Measurements from ENCODE around the gene LYRM4.
A peak's percentile ranks its signal among the peaks of the same experiment; 100 is the strongest.

The LYRM4 gene

DNA sequence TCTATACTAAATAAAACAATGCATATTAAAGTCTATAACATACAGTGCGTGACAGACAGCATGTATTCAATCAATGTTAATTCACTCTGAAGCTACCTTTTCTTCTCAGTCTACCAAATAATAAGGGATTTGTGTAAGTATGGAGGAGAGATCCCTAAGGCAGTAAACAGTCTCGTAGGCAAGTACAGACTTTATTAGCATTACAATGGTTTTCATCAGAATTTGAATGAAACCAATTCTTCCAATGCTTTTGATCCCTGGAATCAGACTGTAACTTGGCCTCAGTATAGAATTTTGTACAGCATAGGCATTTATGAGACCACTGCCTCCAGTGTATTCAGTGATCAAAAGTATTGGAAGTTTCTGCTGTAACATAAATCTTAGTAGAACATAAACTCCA, 19.5 kb downstream of the LYRM4 start:
- DNase-seq: no peak

DNA sequence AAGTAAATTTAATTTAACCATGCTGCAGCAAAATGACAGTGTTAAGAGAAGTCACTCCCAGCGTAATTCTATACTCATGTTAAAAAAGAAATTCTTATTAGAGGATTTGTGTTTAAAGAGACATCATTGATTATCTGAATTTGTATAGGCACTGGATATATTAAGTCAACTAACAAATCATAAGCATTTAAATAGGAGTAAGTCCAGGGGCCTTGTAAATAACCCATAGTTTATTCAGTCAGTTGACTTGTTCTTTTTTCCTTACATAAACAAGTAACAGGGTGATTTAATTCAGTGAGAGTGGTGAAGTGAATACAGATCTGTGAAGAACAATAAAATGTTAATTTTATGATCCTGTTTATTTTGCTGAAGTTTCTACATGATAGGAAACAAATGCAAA, 22.4 kb downstream of the LYRM4 start:
- DNase-seq: no peak

DNA sequence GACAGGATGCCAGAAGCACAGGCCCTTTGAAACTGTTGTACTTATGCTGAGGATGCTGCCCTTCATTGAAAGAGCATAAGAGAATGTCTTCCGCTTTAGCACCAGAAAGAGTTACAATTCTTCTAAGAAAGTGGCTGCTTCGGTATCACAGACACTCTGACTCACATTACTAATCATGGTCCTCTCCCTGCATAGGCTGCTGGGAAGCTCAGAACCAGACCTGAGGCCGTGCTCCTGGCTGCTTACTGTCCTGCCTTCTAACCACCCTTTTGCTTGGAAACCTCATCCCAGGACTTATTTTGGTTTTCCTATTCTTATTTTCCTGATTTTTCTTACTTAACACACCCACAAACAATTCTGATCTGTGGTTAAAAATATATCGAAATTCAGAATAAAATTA, 22.9 kb downstream of the LYRM4 start:
- DNase-seq: no peak

DNA sequence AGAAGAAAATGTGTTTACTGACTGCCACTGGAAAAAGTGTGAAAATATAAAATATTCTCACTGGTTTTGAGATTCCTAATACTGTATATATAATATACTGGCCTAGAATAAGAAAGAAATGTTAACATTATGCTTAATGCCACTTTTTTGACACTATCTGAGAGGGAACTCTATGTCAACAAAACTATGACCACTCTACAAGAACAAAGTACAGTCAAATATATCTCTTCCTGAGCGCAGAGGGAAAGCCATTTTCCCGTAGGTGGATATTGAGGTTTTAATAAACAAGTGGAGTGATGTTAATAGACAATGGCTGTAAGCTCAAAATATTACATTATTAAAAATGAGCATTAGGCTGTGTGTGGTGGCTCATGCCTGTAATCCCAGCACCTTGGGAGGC, 24.9 kb downstream of the LYRM4 start:
- no peak for DNase-seq

DNA sequence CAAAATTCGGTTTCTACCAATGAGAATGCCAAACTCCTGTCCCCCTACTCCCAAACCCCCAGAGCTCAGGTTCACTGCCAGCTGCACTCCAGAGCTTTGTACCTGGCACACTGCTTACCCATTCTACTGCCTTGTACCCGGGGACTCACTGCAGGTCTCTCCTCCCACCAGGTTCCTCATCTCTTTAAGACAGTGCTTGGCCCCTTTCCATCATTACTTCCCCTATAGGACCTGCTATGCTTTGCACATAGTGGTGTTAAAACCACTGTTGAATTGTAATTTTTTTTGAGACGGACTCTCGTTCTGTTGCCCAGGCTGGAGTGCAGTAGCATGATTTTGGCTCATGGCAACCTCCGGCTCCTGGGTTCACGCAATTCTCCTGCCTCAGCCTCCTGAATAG, 25.9 kb downstream of the LYRM4 start:
- DNase-seq: no peak

DNA sequence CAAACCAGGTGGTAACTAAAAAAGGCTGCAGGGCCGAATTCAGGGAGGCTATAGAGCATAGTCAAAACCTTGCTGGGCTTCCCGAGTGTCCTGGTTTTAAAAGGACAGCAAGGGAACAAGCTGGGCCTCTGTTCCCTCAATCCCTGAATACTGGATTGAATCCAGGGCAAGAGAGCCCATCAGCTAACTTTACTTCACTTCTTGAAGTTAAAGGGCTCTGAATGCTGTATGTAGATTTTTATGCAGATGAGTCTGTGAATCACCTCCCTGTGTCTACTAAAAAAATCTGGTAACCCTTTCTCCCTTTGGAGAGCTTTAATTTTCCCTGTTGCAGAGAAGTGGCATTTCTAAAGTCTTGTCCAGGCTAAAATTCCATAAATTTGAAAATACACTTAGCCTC, 29.5 kb downstream of the LYRM4 start:
- no peak for DNase-seq

DNA sequence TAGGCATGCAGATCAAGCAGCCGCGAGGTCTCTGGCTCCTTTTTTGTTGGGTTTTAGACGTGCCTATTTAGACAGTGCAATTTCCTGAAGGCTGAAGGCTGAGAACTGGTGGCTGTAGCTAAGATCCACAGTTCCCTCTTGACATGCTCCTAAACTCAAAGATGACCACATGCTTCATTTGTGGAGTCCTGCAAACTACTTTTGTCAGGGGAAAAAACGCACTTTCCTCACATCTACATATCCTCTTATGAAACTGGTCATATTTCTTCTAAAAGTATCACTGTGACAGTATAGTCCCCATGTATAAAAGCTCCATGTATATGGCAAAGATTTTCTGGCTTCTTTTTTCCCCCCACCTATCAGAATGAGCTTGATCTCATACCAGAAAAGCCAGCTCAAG, 30.7 kb downstream of the LYRM4 start:
- DNase-seq: no peak

DNA sequence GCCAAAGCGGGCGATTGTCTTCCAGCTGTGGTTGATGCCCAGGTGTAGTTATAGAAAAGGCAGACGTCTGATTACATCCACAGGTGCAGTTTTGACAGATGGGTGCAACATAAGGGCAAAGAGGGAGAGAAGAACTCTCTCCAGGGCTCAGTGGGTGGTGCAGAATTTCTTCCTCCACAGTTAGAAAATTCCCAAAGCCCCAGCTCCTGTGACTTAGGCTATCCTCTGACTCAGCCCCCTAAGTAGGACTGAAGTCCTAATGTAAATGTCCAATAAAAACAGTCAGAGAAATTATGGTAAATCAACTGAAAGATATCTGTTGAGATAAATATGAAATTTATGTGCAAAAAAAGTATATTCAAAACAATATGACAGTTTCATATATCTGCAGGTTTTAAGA, 31.4 kb downstream of the LYRM4 start:
- no peak for DNase-seq

DNA sequence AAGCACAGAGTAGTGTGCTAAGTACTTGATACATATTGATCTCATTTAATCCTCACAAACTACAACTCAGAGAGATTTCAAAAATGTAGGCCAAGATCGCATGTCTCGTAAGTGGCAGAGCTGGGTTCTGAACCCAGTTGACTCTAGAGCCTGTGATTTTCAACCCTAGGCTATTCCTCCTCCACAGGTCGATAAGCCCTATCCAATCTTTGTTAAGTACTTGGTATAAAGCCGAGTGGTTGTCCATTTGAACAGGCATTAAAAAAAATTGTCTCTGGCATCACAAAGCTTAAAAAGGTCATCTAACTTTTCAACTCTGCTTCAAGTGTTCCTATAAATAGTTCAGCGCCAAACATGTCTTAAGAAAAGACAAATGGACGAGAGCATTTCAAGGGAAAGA, 37.4 kb downstream of the LYRM4 start:
- no peak for DNase-seq

DNA sequence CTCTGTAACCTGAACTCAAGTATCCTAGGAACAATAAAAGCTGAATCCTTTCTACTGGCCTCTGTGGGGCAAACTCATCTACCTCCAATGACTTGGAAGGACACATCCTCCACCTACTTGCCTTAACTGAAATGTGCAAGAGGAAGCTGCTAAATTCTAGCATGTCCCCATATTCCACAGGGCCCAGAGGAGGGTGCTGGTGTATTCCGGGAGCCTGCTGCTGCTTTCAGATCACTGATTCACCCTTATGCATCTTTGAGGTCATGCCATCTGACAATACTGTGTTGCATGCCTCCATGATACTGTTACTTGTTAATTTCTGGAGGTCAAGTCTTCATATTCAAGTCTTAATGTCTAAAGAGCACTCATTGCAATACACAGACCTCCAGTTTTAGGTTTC, 40.3 kb downstream of the LYRM4 start:
- peak in 1 of 5 donors; percentile 11 for DNase-seq

DNA sequence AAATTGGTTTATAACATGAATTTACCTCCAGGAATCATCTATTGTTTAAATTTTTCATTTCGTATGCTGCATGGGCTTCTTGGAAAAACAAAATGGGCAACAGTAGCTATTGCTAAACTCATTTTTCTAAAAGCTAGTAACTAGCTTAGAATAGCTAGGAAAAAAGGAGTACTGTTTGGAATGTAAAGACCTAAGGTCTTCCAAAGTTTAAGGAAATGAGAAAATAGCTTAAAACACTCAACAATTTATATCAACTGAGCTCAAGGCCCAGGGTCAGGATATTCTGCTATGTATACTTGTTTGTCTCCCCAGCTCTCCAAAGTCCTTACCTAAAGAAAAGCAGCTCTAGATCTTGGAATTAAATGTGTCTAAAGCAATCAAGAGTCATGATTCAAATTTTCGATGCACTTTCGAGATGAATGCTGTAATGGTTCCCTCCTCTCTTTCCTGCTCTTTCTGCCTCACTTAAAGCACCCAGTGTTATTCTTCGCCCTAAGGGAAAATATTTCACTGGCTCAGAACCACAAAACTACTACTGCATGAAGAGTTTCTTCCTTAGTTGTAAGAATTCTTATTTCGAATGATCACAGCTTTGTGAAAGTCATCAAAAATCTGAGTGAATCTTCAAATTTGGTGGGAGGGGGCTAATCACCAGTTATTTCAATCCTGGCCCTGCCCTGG, 41.6 kb downstream of the LYRM4 start:
- no peak for DNase-seq

DNA sequence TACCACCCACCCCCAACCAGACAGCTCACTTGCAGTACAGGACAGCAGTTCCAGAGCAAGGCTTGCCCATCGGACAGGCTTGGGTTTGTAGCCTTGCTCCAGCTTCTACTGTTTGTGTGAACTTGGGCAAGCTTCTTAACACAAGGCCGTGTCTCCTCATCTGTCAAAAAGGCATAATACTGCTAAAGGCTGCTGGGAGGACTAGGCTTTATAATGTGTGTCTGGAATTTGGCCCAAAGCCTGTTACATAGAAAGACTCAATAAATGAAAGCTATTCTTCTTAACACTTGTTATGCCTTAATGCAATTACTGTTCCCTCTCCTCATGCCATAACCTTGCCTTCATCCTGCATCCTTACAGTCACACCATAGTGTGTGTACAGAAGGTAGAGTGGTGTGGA, 43.4 kb downstream of the LYRM4 start:
- DNase-seq: no peak

DNA sequence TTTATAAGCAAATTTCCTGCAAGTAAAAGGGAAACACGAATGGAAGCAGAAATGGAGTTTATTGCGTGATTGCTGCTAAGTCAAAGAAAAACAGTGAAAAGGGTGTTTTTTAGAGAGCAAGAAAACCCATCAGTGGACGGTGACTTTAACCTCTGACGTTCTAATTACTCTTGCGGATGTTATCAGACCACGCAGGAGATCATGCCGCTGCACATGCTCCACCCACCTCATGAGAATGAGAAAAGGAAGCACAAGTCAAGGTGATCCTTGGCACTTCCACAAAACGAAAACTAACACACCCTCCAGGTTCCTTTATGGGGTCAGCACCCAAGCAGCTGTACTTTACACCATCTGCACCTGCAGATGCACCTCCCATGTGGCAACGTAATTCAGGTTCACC, 45.0 kb downstream of the LYRM4 start:
- no peak for DNase-seq

DNA sequence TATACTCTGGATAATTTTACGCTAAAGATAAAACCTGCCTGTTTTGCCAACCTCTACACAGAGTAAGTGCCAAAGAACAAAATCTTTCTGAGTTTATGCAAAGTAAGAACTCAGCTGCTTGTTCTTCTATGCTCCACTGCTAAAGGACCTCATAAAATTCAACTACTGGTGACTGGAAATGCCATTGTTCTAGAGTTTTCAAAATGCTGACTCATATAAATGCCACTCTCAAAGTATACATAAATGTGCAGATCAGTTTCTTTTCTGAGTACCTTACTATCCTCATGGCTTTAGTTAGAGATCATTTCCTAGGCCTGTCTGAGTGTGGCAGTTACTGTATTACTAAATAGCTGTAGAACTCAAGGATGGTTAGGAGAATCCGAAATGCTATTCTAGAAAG, 45.6 kb downstream of the LYRM4 start:
- no peak for DNase-seq

DNA sequence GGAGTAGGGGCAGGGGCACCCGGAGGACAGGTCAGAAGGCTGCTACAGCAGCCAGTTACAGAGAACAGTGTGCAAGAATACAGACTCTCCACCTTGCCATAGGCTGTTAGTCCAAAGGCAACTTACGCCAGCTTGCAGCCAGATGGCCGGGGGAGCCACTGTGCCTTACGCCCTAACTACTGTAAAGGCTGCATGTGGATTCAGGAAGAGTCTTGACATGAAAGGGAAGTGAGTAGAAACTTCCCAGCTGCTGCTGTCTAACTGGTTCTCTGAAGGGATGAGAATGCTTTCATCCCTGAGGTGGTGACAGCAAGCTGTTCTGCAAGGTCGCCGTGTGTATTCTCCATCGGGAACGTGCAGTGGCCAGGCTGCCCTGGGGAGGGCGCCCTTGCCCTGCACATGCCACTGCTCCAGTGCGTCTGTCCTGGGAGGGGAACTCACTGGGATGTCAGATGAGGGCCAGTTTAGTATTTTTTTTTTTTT, 46.1 kb downstream of the LYRM4 start:
- DNase-seq: peak in 1 of 5 donors; percentile 43

DNA sequence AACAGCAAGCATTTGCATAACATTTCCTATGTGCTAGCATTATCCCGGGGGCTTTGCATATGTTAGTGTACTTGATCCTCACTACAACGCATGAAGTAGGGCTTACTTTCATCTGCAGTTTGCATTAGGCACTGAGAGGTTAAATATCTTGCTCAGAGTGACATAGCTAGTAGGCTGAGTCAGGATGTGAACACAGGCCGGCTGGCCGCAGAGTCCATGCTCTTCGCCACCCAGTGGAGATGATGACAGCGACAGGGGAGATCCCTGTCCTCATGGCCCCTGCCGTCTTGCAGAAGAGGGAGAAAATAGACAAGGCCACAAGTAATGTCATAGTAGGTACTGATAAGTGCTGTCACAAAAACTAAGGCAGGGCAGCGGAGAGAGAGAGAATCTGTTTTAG, 46.9 kb downstream of the LYRM4 start:
- no peak for DNase-seq

DNA sequence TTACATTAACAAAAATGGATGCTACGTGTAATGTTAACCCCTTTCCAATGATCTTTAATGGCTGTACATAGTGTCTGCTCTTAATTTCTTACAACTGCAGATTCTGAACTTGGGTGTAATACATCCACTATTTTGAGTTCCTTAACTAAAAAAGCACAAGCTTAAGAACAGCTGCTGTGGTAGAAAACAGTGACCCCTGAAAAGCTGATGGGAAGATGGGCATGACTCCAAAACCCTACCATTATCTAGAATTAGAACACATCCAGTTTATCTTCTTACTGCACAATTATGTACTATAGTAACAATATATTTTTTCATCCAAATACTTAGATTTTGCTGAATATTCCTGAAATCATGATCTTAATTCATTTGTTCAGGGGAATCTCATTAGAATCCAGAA, 49.3 kb downstream of the LYRM4 start:
- no peak for DNase-seq

DNA sequence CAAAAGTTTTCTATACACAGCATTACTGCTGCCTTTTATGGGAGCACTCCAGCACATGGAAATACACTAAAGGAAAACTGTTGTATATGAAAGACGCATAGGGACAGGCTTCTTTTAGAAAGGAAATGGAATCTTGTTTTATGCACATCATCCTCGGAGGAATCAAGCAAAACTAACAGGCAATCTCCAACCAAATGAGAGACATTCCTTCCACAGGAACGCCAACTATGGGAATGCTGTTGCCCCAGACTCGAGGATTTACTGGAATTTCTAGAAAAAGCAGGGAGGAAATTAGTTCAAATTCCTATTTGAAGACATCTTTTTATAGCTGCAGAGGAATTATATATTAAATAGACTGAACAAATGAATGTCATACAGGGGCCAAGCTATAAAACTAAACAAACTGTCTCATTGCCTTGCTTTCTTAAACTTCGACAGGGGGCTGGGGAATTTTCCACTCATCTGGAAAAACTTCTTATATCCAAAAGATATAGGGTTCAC, 52.2 kb downstream of the LYRM4 start:
- DNase-seq: no peak

DNA sequence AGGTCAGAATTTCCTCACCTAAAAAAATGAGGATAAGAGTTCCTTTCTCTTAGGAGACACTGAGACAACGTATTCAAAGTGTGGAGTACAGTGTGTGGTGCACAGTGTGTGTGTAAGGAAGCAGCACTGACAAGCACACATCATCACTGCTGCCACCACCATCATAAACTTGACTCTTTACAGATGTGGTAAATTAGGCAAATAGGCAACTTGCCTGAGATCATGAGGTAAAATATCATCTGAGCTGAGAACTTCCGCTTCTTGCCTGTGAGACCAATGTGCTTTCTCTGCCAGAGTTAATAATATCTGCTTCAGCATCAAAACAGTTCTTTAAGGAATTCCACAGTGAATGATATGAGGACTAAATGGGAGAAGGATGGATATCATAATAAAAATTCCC, 52.7 kb downstream of the LYRM4 start:
- no peak for DNase-seq

DNA sequence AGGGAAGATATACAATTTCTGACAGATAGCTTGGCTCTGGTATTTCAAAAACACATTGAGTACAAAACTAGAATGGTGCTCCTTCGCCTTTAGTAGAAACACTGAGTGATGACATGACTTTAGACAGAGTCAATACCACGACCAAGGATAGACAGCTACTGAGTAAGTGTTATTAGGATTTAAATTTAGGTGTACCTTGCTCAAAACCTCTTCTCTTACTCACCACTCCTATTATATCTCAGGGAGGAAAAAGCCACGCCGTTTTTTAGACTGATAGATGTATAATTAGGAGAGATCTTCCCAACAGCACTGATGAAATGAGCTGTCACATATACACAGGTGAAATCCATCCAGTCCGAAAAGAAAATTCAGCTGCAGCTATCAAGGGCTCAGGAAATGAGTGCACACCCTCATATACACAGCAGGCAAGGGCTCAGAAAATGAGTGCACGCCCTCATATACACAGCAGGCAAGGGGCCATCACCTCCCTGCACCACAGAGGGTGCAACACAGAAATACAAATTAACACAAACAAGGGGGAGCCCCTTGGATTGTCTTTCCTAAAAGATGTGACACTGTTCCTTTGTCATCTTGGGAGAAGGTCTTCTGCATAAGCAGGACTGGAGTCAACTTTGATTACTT, 53.7 kb downstream of the LYRM4 start:
- no peak for DNase-seq

DNA sequence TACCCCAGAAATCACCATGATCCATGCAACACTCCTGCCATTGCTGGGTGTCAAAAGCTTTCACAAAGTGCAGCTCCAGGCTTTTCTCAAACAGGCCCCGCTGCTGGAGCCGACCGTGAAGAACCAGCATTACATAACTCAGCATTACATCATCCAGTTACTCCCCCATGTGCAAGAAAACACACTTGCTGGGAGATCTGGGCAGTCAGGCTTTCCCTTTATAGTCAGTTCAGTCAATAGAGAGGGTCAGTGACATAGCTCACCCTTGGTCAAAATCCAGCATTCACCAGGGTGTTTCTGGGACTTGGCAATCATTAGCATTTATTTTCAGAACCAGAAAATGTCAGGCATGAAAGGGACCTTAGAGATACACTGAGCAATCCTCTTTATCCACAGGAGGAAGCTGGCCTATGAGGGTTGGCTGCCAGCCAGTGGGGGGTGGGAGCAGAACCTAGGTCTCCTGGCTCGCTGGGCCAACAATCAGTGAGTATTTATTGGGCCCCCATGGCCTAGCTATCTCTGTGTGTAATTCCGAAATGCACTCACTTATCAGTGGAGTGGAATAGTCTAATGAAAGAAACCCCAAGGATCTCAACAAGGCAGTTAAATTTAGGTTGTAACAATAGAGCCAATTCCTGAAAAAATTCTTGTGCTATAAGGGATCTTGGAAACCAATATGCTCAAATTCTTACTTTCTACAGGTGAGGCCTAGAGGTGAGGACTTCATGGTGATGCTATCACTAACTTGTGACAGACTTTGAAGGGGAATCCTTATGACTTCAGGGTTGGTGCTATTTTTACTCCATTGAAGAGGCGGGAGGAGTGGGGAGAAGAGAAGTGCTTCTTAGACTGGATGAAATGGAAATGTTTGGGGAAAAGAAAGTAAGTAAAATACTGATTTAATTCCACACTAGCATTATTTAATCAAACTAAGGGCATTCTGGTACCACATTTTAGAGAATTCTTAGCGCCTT, 54.6 kb downstream of the LYRM4 start:
- DNase-seq: no peak

DNA sequence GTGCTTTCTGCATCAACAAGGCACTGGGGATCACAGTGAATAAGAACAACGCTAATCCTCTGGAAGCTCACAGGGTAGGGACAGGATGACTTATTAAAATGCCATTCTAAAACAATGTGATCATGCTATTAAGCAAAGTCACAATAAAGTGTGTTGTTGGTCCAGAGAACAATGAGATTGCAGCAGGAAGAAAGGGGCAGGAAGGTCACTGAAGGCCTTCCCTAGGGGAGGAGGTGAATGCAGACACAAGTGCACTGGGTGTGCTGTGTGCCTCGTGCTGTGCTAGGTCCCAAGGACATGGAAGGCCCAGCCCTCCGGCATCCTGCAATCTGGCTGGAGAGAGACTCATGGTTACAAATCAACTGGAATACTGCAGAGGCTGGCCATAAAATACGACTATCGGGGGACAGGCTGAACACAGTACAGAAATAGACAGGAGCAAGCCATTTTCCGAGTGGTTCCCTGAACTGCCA, 55.7 kb downstream of the LYRM4 start:
- no peak for DNase-seq

DNA sequence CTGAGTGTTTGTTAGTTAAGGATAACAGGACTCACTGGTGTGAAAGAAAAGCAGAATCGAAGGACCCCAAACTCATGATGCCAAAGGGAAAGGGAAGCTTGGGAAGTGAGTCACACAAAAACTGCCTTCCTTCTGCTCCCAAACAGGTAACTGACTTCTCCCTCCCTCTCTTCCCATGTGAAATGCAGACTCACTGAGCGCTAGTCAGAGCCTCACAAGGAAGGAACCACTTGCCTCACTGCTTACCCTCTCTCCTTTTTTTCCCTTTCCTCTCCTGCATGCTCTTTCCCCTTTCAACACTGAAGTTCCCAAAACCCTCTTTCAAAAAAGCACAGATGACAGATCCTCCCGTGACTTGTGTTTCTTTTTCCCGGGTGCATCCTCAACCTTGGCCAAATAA, 56.4 kb downstream of the LYRM4 start:
- DNase-seq: no peak

Data from T-helper 1 cell (primary cell).